ENCODE data around the gene LTO1. TPM values are rescaled to one million over a fixed set of nuclear protein-coding genes. Genes with fewer than 3 reads are reported as not detected.

Gene LTO1
- total and polyA plus RNA-seq, 10 of the 15 experiments (the other 5 are each of a cell fraction or from before 2014, with no cell fraction given): 2.6 to 27.5 (median 14.4) TPM

- ChIA-PET SMC1A (ENCODE audit: uncharacterized antibody, unreplicated experiment) (no interaction called here), POLR2A (no interaction called here), RAD21 (ENCODE audit: unreplicated experiment) (no interaction called here), CTCF (no interaction called here)
- no peaks in the 10 kb centered on the region for H4K20me1 ChIP-seq (ENCODE audit: control insufficient read depth, insufficient read depth)
- no peak overlapping the region for H2AFZ ChIP-seq (ENCODE audit: control insufficient read depth, low read depth, low read length)
- FAIRE-seq: no peak
- no peak overlapping the region for H3K4me3 ChIP-seq
- DNase-seq (ENCODE audit: low read depth, low spot score): no peak
- no peak overlapping the region for H3K27ac ChIP-seq (ENCODE audit: control insufficient read depth, insufficient read depth)
- H3K4me1 ChIP-seq (ENCODE audit: control insufficient read depth, insufficient read depth, low read length): no peaks in the 10 kb centered on the region
- H3K9me3 ChIP-seq (replicated peaks; ENCODE audit: control insufficient read depth, insufficient read depth, low read length): no peaks in the 10 kb centered on the region; the same call in 2 of the 3 replicates
- in situ Hi-C loops (cut with MboI) (no loop called here), intact Hi-C loops (cut with micrococcal nuclease; ENCODE audit: unreplicated experiment) (no loop called here)
- H3K9ac ChIP-seq (ENCODE audit: control insufficient read depth, insufficient read depth, low read length): no peak overlapping the region
- no peaks in the 10 kb centered on the region for H3K79me2 ChIP-seq (ENCODE audit: control insufficient read depth, insufficient read depth, low read length)
- H3K36me3 ChIP-seq (ENCODE audit: control insufficient read depth in 2 of 2, insufficient read depth in 2 of 2, low read length in 1 of 2): no peaks in the 10 kb centered on the region
- TF ChIP-seq NRF1 (conservative IDR thresholded peaks at IDR 0.05; ENCODE audit: low read depth, low read length) (no peak), RAD21 (IDR thresholded peaks at IDR 0.05; ENCODE audit: insufficient read depth, low read depth, low read length) (no peak), CBFB (IDR thresholded peaks at IDR 0.05; ENCODE audit: low read depth) (no peak), HCFC1 (IDR thresholded peaks at IDR 0.05; ENCODE audit: low read length) (no peak), RB1 (IDR thresholded peaks at IDR 0.05; ENCODE audit: borderline replicate concordance) (no peak), MEF2B (IDR thresholded peaks at IDR 0.05; ENCODE audit: partially characterized antibody, poor library complexity, severe bottlenecking) (no peak), EP300 (IDR thresholded peaks at IDR 0.05; ENCODE audit: borderline replicate concordance in 1 of 2, control insufficient read depth in 1 of 2, low read depth in 2 of 2, low read length in 2 of 2) (no peak), SREBF1 (IDR thresholded peaks at IDR 0.05; ENCODE audit: low read length) (no peak)
- TF ChIP-seq, protein P1, sequence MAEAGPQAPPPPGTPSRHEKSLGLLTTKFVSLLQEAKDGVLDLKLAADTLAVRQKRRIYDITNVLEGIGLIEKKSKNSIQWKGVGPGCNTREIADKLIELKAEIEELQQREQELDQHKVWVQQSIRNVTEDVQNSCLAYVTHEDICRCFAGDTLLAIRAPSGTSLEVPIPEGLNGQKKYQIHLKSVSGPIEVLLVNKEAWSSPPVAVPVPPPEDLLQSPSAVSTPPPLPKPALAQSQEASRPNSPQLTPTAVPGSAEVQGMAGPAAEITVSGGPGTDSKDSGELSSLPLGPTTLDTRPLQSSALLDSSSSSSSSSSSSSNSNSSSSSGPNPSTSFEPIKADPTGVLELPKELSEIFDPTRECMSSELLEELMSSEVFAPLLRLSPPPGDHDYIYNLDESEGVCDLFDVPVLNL (IDR thresholded peaks at IDR 0.05; ENCODE audit: low read depth, low read length): no peak
- H3K4me2 ChIP-seq (ENCODE audit: control insufficient read depth, insufficient read depth): no peak overlapping the region
- H3K27me3 ChIP-seq (replicated peaks in 1 of 2; ENCODE audit: control insufficient read depth in 2 of 2, insufficient read depth in 2 of 2, low read length in 1 of 2): no peaks in the 10 kb centered on the region
- 50% methylated on average over 26 of the region's 27 CpGs for WGBS (ENCODE audit: insufficient coverage, insufficient replicate concordance, low lambda C conversion rate, missing lambda C conversion rate)
- BruUV-seq (replicated peaks): no TSS peak
- ATAC-seq: no peak
Measured at GRCh38 chr11:69654660-69655478, 20.3 kb downstream of the LTO1 start.
